ENCODE measurements around the gene DOC2A. TPM values are rescaled to one million over a fixed set of nuclear protein-coding genes. Genes with fewer than 3 reads are reported as not detected.
A peak's percentile ranks its signal among the peaks of the same experiment; 100 is the strongest.

Gene DOC2A
- not detected in 2 replicates for total RNA-seq (ENCODE audit: low replicate concordance)

DNA sequence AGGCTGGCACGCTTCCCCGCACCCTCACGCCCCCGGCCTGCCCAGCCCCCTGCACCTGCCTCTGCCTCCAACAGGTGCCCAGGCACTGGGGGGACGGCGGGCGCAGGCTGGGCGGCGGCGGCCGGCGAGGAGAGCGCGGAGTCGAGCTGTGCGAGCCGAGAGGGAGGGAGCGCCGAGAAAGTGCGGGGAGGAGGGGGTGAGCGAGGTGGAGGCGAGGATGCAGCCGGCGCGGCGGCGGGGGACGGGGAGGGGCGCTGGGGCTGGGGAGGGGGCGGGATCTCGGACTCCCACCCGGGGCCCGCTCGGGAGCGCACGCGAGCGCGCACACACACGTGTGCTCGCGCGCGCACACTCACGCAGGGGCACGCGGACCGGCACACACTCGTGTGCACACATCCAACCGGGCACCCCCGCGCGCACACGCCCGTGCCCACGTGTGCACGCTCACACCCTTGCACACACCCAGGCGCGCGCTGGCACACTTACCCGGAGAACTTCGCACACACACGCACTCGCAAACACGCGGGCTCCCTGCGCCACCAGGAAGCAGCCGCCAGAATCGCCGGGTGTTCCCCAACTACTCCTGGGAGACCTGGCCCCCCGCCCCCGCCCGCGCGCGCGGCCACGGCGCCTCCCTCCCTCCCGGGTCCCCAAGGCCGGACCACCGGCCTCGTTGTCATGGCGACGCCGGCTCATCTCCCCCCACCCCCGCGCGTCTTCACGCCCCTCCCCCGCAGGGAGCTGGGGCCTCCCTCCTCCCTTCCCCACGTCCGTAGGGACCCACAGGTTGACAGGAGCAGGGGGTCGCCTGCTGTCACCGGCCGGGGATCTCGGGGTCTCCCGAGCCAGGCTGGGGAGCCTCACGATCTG lies at the start of gene DOC2A:
TSS of gene DOC2A (minus strand) at position 184 of the 870 bp plus-strand sequence. CDS start 805 bp downstream, outside the sequence.
- no peak for DNase-seq (ENCODE audit: low read depth)
- peak within 1 kb of the TSS; percentile 62 for H3K4me3 ChIP-seq (ENCODE audit: low read depth, low read length)

GRCh38 chr16:30060346-30060745 lies 49.5 kb upstream of the DOC2A start:
- no peak overlapping the region for H3K4me3 ChIP-seq (ENCODE audit: low read depth, low read length)
- TF ChIP-seq CTCF (IDR thresholded peaks at IDR 0.05; ENCODE audit: insufficient read depth, low read length) = no peak
- DNase-seq (ENCODE audit: low read depth) = no peak

More for the DNA sequence above, at the start of gene DOC2A:
- TF ChIP-seq CTCF (IDR thresholded peaks at IDR 0.05; ENCODE audit: insufficient read depth, low read length) = no peak

- DNase-seq (ENCODE audit: low read depth) = no peak
- H3K4me3 ChIP-seq (ENCODE audit: low read depth, low read length) = no peak overlapping the region
- peak; percentile 53 for TF ChIP-seq CTCF (IDR thresholded peaks at IDR 0.05; ENCODE audit: insufficient read depth, low read length)
Observed at GRCh38 chr16:30054959-30055553, 44.2 kb upstream of the DOC2A start.

DNA sequence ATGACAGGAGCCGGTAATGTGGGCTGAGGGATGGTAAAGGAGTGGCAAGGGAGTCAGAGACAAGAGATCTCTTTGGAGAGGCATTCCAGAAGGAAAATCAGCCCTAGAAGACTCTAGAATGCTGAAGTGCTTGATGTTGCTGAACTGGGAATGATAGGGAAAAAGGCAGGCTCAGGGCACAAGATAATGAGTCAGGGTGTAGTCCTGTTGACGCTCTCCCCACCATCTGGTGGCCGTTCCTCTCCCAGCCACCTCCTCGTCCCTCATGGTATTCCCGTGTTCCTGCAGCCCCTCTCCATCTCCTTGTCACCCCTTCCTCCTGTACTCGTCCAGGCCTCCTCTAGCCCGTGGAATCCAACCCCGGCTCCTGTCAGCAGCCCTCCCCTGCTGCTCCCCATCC lies 43.6 kb upstream of the DOC2A start:
- H3K4me3 ChIP-seq (ENCODE audit: low read depth, low read length) = peak overlapping the region; percentile 1
- TF ChIP-seq CTCF (IDR thresholded peaks at IDR 0.05; ENCODE audit: insufficient read depth, low read length) = no peak
- no peak for DNase-seq (ENCODE audit: low read depth)

- DNase-seq (ENCODE audit: low read depth) = peak; percentile 76
- peak overlapping the region; percentile 88 for H3K4me3 ChIP-seq (ENCODE audit: low read depth, low read length)
- no peak for TF ChIP-seq CTCF (IDR thresholded peaks at IDR 0.05; ENCODE audit: insufficient read depth, low read length)
Observed at GRCh38 chr16:30053376-30054015, 42.7 kb upstream of the DOC2A start.

DNA sequence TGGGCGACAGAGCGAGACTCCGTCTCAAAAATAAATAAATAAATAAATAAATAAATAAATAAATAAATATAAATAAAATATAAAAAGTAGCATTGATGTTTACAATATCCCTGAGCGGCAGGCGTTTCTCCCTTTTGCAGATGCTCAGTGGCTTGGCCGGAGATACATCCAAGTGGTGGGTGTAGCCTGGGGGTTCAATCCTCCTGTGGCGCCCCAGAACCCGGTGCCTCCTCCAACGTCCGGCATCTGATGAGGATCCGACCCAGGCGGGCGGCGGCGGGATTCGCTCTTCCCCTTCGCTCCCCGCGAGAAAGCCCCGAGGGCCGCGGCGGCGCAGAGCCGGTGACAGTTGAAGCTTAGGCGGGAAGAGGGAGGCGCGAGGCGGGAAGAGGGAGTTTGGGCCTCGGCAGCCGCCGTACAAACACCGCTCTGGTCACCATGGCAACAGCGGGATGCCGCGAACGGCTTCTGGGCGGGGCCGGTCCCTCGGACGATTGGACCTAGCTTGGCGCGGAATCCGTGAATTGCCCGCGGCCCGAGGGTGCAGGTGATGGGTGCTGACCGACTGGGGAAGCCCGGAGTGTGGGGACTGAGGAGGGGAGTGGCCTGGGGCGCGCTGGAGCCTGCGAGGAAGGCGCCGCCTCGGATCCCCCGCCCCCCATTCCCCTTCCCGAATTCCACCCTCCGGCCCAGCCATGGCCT lies 42.0 kb upstream of the DOC2A start:
- DNase-seq (ENCODE audit: low read depth) = peak; percentile 90
- no peak for TF ChIP-seq CTCF (IDR thresholded peaks at IDR 0.05; ENCODE audit: insufficient read depth, low read length)
- H3K4me3 ChIP-seq (ENCODE audit: low read depth, low read length) = peak overlapping the region; percentile 88

All from fibroblast of the aortic adventitia (primary cell).